ENCODE measurements around the gene PPP2R3C.

DNA sequence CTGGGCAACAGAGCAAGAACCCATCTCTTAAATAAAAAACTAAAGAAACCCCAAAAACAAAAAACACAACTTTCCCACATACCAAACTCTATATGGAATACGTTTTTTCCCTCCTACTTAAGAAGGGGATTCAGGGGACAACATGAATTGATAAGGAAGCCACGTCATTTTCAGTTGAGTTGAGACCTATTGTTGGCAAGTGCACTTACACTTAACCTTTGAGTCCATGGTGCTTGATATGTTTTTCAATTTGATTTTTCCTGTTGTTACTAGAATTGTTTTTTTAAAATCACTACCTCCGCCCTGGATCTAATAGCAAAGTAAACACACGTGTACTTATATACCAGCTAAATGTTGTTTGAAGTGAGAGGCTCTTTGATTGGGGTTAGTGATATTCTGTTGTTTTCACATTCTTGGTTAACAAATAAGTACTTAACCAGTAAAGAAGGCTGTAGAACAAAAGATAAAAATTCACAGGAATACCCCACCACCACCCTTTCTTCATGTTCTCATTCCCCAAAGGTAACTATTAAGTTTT is 73.7 kb downstream of the PPP2R3C start:
- TF ChIP-seq POLR2A (IDR thresholded peaks at IDR 0.05) = no peak
- TF ChIP-seq, protein P1, sequence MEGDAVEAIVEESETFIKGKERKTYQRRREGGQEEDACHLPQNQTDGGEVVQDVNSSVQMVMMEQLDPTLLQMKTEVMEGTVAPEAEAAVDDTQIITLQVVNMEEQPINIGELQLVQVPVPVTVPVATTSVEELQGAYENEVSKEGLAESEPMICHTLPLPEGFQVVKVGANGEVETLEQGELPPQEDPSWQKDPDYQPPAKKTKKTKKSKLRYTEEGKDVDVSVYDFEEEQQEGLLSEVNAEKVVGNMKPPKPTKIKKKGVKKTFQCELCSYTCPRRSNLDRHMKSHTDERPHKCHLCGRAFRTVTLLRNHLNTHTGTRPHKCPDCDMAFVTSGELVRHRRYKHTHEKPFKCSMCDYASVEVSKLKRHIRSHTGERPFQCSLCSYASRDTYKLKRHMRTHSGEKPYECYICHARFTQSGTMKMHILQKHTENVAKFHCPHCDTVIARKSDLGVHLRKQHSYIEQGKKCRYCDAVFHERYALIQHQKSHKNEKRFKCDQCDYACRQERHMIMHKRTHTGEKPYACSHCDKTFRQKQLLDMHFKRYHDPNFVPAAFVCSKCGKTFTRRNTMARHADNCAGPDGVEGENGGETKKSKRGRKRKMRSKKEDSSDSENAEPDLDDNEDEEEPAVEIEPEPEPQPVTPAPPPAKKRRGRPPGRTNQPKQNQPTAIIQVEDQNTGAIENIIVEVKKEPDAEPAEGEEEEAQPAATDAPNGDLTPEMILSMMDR (IDR thresholded peaks at IDR 0.05) = no peak

All from body of pancreas (tissue), 4 donors.